HG02970 (cell line): ENCODE measurements around the gene SFMBT1.

Experiments used
- ATAC-seq: cut with Tn5 transposase; IDR thresholded peaks from one replicate; pipeline ENCODE4 v1.9.1; 2021; ENCODE audit warnings: mild to moderate bottlenecking, moderate library complexity, moderate number of reproducible peaks; ENCODE audit not compliant: unreplicated experiment, low FRiP score

The SFMBT1 gene

GRCh38 chr3:52891615-52892081, 154.2 kb downstream of the SFMBT1 start:
- ATAC-seq = no peak

GRCh38 chr3:52891164-52891563, 154.7 kb downstream of the SFMBT1 start:
- no peak for ATAC-seq

GRCh38 chr3:52890735-52891134, 155.1 kb downstream of the SFMBT1 start:
- no peak for ATAC-seq

GRCh38 chr3:52889901-52890300, 156.0 kb downstream of the SFMBT1 start:
- ATAC-seq = no peak

GRCh38 chr3:52887166-52887565, 158.7 kb downstream of the SFMBT1 start:
- no peak for ATAC-seq

GRCh38 chr3:52886049-52886730, 159.7 kb downstream of the SFMBT1 start:
- no peak for ATAC-seq

GRCh38 chr3:52882377-52882776, 163.5 kb downstream of the SFMBT1 start:
- ATAC-seq = no peak

- ATAC-seq = no peak
Observed at GRCh38 chr3:52881871-52882270, 164.0 kb downstream of the SFMBT1 start.

GRCh38 chr3:52880474-52880873, 165.4 kb downstream of the SFMBT1 start:
- no peak for ATAC-seq

- ATAC-seq = no peak
Observed at GRCh38 chr3:52880047-52880446, 165.8 kb downstream of the SFMBT1 start.

GRCh38 chr3:52879581-52879980, 166.3 kb downstream of the SFMBT1 start:
- ATAC-seq = no peak

GRCh38 chr3:52879090-52879489, 166.8 kb downstream of the SFMBT1 start:
- ATAC-seq = no peak

GRCh38 chr3:52877085-52877484, 168.8 kb downstream of the SFMBT1 start:
- ATAC-seq = no peak

GRCh38 chr3:52874864-52875587, 170.8 kb downstream of the SFMBT1 start:
- ATAC-seq = no peak

- no peak for ATAC-seq
Observed at GRCh38 chr3:52874160-52874701, 171.6 kb downstream of the SFMBT1 start.

- no peak for ATAC-seq
Observed at GRCh38 chr3:52873433-52874159, 172.3 kb downstream of the SFMBT1 start.

GRCh38 chr3:52872245-52872644, 173.6 kb downstream of the SFMBT1 start:
- ATAC-seq = no peak

GRCh38 chr3:52871761-52872160, 174.1 kb downstream of the SFMBT1 start:
- ATAC-seq = no peak

GRCh38 chr3:52870471-52870870, 175.4 kb downstream of the SFMBT1 start:
- no peak for ATAC-seq

GRCh38 chr3:52866427-52866826, 179.4 kb downstream of the SFMBT1 start:
- no peak for ATAC-seq

GRCh38 chr3:52865994-52866393, 179.9 kb downstream of the SFMBT1 start:
- no peak for ATAC-seq
